Skin epidermis (tissue), 12 donors: ENCODE results near the gene CXorf38.
"Not testable (repeated sequence)": the region's sequence is repeated elsewhere in the genome, so short reads cannot be mapped to it uniquely, and the experiment has no call there.

ENCODE experiments used
- H3K27ac ChIP-seq, 21 experiments: fragments of 200-600 bp; sonication (generic) in 11 of 21; one replicate each; pipeline ENCODE4 v1.5.0; 2020; ENCODE audit warnings: mild to moderate bottlenecking in 3 of 21, inconsistent platforms in 2 of 21, moderate library complexity in 2 of 21
- H3K4me3 ChIP-seq, 7 experiments: fragments of 200-600 bp; sonication (generic) in 2 of 7; one replicate each; pipeline ENCODE4 v1.5.0; 2020; ENCODE audit warnings: inconsistent platforms in 2 of 7, mild to moderate bottlenecking in 2 of 7, moderate library complexity in 1 of 7

The CXorf38 gene

DNA sequence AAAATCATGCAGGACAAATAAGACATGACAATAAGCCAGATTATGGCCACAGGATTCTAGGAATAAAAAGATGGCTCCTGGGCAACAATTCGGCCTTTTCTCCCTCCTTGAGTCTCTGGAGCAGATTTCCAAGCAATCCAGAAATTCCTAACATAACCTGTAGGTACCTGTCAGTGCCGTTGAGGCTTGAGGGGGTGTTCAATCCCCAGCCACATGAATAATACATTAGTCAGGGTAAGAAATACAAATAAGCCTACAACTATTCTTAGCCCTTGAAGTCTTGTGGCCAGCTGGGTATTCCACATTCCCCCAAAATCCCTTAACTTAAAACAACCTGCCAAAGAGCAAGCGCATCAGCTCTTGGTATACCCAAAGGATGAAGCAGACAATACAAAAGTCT is 9.7 kb downstream of the CXorf38 start:
- Histone ChIP-seq H3K27ac (no peak overlapping the region), H3K4me3 (no peak overlapping the region)

DNA sequence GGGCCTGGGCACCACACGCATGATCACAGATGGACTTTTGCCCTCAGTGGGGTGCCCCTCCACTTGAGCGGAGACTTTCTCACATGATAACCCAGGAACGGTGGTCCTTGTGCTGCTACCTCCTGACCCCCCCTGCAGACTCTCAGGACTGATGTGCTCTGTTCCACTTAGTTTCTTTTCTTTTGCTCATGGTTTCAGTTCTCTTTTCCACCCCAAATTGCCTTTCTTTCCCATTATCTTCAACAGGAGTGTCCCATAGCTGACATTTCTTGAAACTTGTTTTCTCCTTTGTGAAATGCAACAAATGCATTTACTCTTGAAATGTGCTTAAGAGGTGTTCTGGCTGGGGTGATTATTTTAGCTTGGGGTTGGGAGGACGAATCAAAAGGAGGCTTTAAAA is 15.2 kb downstream of the CXorf38 start:
- no peak overlapping the region for H3K27ac ChIP-seq
- no peak overlapping the region for H3K4me3 ChIP-seq

DNA sequence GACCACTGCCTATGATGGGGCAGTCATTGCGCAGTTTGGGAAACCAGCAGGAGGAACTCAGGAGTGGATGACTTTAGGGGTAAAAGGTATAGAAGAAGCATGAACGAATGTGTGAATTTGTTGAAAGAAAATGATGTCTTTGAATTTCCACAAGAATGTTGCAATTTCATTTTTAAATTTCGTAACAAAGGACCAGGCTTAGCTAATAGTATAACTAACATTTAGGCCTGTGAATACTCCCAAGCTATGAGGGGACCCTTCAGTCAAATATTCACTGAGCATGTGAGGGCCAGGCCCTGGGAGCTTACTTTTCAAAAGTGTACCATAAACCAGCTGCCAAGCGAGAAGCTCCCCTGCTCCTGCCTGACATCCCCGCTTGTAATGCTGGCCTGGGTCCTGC is 18.9 kb downstream of the CXorf38 start:
- Histone ChIP-seq H3K4me3 (no peak overlapping the region), H3K27ac (no peak overlapping the region)

DNA sequence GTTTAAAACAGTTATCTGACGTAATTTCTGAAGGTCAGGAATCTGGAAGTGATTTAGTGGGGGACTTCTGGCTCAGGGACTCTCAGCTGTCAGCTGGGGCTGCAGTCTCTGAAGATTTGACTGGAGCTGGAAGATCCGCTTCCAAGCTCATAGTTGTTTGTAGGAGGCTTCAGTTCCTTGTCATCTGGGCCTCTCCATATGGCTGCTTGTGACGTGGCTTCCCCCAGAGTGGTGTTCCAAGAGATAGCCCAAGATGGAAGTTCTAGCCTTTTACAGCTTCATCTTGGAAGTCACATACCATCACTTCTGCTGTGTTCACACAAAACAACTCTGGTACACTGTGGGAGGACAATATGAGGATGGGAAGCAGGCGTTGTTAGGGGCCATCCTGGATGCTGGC is 22.1 kb downstream of the CXorf38 start:
- no peak overlapping the region for H3K4me3 ChIP-seq
- H3K27ac ChIP-seq = no peak overlapping the region

DNA sequence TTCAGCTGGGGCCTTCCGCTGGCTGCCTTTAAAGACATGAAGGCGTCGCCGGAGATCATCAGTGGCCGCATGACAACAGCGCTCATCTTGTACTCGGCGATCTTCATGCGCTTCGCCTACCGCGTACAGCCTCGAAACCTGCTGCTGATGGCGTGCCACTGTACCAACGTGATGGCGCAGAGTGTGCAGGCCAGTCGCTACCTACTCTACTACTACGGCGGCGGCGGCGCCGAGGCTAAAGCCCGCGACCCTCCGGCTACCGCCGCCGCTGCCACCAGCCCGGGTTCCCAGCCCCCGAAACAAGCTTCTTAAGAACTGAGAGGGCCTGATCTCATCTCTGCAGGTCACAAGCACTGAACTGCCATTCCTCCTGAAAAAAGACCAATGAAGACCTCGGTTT is 23.7 kb downstream of the CXorf38 start:
- Histone ChIP-seq H3K27ac (no peak overlapping the region), H3K4me3 (no peak overlapping the region)

DNA sequence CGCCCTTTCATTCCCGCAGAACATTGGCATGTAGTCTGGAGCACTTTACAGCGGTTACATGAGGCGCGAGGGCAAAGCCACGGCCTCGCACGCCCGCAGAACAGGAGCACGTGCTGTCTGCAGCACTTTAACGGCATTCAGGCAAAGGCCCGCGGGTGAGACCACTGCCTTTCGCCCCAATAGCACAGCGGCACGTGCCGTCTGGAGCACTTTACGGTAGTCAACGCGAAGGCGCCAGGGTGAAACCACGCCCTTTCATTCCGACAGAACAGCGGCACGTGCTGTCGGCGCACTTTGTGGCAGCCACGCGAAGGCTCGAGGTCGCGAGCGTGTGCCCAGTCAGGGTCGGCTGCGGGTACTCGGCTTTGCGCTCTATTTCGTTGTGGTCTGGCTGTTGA is 24.2 kb downstream of the CXorf38 start, which contains the start of gene MPC1L:
MPC1L (plus strand) TSS at position 290 of the 398 bp plus-strand sequence. CDS start 138 bp downstream, outside the sequence.
- no peak within 1 kb of the TSS for H3K27ac ChIP-seq
- H3K4me3 ChIP-seq = no peak within 1 kb of the TSS

DNA sequence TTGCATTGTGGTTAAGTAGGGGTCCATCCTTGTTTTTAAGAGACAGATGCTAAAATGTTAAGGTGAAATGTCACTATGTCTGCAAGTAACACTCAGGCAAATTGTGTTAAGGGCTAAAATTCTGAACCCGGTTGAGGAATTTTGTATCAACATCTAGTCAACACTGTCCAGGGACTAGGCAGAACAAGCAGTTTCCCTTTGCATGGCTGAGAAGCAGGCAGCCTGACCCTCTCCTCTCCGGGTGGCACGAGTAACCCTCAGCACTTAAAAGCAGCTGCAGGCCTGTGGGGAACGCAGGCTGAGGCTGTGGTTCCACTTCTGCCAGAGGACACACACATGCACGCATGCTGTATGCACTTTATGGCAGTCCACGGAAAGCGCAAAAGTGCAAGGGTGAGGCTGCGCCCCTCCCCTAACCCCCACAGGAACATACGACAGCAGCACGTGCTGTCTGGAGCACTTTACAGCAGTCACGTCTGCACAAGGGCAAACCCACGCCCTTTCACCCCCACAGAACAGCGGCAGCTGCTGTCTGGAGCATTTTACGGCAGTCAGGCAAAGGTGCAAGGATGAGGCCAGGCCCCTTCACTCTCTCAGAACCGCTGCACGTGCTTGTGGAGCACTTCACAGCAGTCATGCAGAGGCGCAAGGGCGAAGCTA is 24.8 kb downstream of the CXorf38 start:
- Histone ChIP-seq H3K4me3 (no peak overlapping the region), H3K27ac (no peak overlapping the region)

DNA sequence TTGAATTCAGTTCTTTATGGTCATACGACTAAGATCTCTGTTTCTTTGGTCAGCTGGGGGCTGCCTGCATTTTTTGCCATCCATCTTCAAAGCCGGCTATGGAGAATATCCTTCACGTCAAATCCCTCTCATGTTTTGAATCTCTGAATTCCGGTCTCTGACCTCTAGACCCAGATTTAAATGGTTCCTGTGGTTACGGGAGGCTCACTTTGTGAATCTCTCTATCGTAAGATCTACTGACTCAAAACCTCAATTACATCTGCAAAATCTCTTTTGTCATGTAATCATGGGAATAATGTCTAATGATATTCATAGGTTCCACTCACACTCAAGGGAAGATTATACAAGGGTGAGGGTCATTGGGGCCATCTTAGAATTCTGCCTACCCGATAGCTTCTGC is 29.8 kb downstream of the CXorf38 start:
- no peak overlapping the region for H3K27ac ChIP-seq
- no peak overlapping the region for H3K4me3 ChIP-seq

DNA sequence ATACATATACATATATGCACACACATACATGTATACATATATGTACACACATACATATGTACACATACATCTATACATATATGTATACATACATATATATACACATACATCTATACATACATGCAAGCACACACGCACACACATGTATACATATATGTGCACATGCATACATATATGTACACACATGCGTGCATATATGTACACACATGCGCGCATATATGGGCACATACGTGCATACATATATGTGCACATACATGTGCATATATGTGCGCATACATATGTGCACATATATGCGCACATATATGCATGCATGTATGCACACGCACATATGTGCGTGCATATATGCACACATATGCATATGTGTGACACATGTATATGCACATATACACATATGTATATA is 31.4 kb downstream of the CXorf38 start:
- no peak overlapping the region for H3K27ac ChIP-seq
- H3K4me3 ChIP-seq = no peak overlapping the region

DNA sequence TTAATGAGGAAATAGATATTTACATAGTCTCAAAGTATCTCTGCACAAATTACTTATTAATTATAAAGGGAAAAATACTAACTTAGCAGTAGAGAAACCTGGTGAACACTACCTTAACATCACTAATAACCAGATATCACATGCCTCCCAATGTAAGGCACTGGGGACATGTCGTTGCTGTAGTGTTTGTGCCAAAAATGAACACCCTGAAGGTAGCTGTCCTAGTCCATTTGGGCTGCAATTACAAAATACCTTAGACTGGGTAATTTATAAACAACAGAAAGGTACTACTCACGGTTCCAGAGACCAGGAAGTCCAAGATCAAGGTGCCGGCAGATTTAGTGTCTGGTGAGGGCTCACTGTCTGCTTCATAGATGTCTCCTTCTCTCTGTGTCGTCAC is 34.9 kb downstream of the CXorf38 start:
- Histone ChIP-seq H3K27ac (no peak overlapping the region), H3K4me3 (no peak overlapping the region)

DNA sequence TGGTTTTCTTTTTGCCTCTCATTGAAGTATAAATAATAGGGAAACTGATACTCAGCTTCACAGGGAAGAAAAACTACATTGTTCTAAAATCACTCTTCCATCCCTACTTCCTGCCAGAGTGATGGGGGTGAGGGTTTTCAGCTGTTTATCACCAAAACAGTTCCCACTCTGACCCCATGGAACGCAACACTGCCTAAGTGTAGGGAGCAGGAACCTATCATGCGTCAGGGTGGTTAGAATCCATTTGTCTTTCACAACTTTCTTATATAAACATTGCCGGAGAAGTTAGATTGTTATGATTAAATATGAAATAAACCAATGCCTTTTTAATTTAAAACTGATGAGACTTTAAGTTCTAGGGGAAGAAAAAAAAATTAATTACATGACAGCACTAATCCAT is 40.0 kb downstream of the CXorf38 start:
- Histone ChIP-seq H3K27ac (no peak overlapping the region), H3K4me3 (no peak overlapping the region)

DNA sequence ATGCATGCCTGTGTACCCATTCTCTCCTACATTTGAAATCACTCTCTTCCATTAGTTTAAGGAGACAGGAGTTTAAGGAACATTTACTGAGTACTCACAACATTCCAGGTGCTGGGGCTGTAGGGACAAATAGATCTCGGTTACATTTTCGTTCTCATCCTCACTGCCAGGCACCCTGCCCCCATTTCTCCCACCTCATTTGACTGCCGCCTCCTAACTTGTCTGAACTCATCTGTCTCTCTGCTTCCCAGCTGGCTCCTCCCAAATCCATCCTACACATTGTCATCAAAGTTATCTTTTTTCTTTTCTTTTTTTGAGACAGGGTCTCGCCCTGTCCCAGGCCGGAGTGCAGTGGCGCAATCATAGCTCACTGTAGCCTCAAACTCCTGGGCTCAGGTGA is 43.9 kb downstream of the CXorf38 start:
- no peak overlapping the region for H3K27ac ChIP-seq

DNA sequence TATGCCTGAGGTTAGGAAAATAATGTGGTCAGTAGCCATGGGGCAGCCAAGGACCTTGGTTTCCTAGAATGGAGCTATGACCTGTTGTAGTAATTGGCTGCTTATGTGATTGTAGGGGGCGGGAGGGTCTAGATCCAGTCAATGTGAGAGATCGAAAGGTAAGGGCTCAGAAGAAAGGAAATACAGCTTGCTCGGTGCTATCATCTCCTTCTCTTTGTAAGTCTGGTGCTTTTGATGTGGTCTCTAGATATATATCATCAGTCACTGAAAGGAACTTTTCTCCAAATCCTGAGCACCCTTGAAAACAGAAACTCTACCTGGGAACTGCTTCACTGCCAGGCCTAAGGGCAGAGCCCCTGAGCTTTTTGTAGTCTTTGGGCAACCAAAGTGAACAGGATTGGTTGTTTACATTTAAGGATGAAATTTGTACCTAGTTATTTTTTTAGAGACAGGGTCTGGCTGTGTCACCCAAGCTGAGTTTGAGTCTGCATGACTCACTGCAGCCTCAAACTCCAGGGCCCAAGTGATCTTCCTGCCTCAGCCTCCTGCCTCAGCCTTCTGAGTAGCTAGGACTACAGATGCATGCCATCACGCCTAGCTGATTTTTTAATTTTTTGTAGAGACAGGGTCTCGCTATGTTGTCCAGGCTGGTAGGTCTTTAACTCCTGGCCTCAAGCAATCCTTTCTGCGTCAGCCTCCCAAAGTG is 57.6 kb downstream of the CXorf38 start:
- not testable (repeated sequence) for H3K27ac ChIP-seq, H3K4me3 ChIP-seq

More for the DNA sequence above, 43.9 kb downstream of the CXorf38 start:
- H3K4me3 ChIP-seq = no peak overlapping the region

DNA sequence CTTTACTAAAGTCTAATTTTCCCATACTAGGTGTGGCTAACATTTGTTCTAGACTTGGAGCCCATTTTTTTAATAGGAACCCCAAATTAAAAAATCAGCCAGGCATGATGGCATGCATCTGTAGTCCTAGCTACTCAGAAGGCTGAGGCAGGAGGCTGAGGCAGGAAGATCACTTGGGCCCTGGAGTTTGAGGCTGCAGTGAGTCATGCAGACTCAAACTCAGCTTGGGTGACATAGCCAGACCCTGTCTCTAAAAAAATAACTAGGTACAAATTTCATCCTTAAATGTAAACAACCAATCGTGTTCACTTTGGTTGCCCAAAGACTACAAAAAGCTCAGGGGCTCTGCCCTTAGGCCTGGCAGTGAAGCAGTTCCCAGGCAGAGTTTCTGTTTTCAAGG is 59.7 kb downstream of the CXorf38 start:
- H3K27ac ChIP-seq = not testable (repeated sequence)

DNA sequence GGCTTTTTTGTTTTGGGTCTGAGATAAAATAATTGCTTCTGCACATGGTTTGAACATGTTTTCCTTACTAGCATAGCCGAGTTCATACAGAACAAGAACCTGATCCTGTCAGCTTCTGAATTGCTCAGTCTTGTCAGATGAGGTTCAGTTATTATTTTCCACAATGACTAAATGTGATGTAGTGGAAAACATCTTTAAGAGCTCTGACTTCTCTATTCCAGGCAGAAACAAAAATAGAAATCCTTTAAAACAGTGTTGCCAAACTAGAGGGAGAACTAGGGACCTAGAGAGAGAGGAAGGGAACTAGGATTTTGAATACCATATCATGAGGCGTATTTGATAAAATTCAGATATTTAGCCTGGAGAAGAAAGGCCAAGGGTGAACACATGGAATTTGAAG is 64.5 kb downstream of the CXorf38 start:
- H3K27ac ChIP-seq = no peak overlapping the region
- H3K4me3 ChIP-seq = no peak overlapping the region

More for the DNA sequence above, 59.7 kb downstream of the CXorf38 start:
- H3K4me3 ChIP-seq = not testable (repeated sequence)

DNA sequence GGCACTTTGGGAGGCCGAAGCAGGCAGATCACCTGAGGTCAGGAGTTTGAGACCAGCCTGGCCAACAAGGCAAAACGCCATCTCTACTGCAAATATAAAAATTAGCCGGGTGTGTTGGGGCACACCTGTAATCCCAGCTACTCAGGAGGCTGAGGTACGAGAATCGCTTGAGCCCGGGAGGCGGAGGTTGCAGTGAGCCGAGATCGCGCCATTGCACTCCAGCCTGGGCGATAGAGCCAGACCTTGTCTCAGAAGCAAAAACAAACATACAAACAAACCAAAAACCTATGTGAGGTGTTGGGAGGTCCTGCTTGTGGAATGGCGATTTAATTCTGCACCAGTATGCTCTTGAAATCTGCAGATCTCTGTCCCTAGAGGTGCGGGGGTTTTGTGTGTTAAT is 65.2 kb downstream of the CXorf38 start:
- H3K4me3 ChIP-seq = peak overlapping the region in 1 of 7 experiments; percentile 70
- H3K27ac ChIP-seq = peak overlapping the region in 2 of 21 experiments; percentile 3 to 4

DNA sequence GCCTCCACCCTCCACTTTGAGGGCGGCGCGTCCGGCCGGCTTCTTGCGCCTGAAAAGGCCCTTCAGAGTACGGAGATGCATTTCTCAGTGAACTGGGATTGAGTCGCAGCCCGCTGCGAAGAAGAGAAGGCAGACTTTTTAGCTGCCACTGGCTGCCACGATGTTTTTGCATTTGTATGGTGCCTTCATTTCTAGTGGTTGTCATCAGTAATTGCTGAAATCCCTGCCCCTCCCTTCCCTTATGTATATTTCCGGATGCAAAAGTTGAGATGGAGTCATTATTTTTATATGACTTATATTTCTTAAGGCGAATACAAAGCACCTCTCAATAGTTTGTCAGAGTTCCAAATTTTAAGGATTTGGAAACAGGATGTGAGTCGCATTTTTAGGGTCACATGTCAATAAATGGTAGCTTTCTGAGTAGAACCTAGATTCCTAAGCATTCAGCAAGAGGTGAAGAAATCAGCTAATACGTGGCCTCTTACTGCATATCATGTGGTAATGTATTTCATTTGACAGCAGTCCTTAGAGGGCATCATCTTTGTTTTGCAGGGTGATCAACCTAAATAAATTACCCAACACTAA is 65.9 kb downstream of the CXorf38 start:
- Histone ChIP-seq H3K27ac (peak overlapping the region; percentile 76 to 99 (median 89)), H3K4me3 (peak overlapping the region; percentile 70 to 83 (median 73))

DNA sequence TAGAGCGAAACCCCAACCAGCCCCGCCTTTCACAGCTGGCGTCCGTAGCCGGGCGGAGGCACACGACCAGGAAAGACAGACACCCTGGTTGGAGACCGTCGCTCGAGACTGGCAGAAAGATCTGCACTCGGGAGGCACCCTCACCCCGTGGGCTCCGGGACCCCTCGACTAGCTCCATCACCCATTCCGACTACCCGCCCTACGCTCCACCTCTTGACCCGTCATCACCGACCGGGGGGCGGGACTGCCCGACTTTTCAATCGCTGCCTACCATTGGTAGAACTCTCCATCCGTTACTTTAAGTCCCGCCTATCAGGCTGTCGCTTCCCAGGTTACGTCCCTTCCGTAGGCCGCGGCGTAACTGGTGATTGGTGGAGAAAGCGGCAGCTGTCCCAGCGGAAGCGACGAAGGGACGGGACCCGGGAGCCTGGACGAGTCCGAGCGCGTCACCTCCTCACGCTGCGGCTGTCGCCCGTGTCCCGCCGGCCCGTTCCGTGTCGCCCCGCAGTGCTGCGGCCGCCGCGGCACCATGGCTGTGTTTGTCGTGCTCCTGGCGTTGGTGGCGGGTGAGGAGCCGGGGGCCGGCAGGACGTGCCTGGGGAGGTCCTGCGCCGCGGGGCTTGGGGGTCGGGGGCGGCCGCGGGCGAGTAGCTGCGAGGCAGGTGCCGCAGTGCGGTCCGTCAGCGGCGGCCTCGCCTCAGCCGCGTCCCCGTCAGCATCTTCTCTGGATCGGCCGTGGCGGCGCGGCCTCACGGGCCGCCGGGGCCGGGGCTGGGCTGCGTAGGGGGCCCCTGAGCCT is 66.6 kb downstream of the CXorf38 start, which contains the start of gene ATP6AP2:
ATP6AP2 (plus strand) TSS at position 434 of the 799 bp plus-strand sequence; CDS start at position 530, 96 bp downstream.
- H3K27ac ChIP-seq = peak within 1 kb of the TSS; percentile 76 to 99 (median 89)
- peak within 1 kb of the TSS; percentile 70 to 83 (median 73) for H3K4me3 ChIP-seq

DNA sequence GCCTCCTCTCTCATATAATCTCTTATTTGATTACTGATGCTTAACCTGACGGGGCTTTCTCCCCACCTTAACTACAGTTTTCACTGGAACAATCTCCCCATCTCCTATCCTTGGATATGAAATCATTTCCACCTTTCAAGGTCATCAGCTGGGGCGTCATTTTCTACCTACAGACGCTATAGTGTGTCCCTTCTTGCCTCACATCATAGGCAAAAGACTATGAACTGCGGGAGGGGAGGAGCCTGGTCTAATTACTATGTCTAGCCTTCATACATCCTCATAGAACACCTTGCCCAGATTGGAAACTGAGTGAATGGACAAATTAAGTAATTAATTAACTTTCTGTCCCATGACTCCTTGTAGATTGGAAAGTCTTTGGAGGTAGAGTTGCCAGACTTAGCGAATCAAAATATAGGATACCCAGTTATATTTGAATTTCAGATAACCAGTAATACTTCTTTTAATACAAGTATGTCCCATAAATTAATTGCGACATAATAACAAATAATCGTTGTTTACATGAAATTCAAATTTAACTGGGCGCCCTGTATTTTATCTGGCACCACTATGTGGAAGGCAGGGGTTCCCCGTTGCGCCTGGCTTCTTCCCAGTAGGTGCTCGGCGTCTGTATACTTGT is 67.3 kb downstream of the CXorf38 start:
- Histone ChIP-seq H3K4me3 (peak overlapping the region; percentile 70 to 83 (median 73)), H3K27ac (peak overlapping the region in 20 of 21 experiments; percentile 59 to 95 (median 86))

DNA sequence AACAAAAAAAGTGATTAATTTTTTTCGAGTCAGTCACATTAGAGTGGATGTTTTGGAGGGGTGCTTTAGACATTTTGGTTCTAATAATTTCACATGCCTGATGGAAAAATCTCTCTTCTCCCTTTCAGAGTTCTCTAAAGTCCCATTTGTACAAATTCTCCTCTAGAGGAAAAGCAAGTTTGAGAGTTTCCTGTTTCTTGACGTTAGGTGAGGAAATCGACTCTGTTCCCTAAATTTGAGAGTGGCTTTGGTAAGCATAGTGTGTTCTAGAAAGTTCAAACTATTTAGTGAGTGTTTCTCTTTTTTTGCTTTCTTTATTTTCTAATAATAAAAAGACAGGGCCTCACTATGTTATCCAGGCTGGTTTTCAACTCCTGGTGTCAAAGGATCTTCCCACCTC is 68.2 kb downstream of the CXorf38 start:
- Histone ChIP-seq H3K27ac (no peak overlapping the region), H3K4me3 (no peak overlapping the region)
